ENCODE results near the gene PTMA.

- no peak for TF ChIP-seq EZH2 (IDR thresholded peaks at IDR 0.05; ENCODE audit: borderline replicate concordance, low read depth, low read length, poor library complexity, severe bottlenecking)
- TF ChIP-seq CTCF (conservative IDR thresholded peaks at IDR 0.05; ENCODE audit: low read depth, low read length): peak; percentile 40
Observed at GRCh38 chr2:231685349-231686191, 22.8 kb upstream of the PTMA start.

All from A673 (cell line).